Spleen (tissue), 7 donors: ENCODE results near the gene DOCK1.

Source experiments
- POLR2A ChIP-seq, 3 donors: fragments of 450-650 bp; IDR thresholded peaks; one replicate each; pipeline ENCODE4 v1.5.1; 2017; ENCODE audit warnings: antibody characterized with exemption in 3 of 3, mild to moderate bottlenecking in 1 of 3
- POLR2AphosphoS5 ChIP-seq, 3 donors: sonication (generic); formaldehyde crosslinking; IDR thresholded peaks; one replicate each; pipeline ENCODE4 v1.5.1; 2017; ENCODE audit warnings: antibody characterized with exemption in 3 of 3
- TF ChIP-seq, protein P1 (sequence below), 11 experiments: fragments of 200-600 bp in 7 of 11; fragments of 450-650 bp in 4 of 11; sonication (generic) in 4 of 11; IDR thresholded peaks in 8 of 11; conservative IDR thresholded peaks in 3 of 11; 1 replicate in 7 of 11; 2 replicates in 4 of 11; pipeline versions ENCODE4 v1.4.0 to v1.8.0; 2016 to 2021; ENCODE audit warnings: antibody characterized with exemption in 11 of 11, inconsistent platforms in 4 of 11, mild to moderate bottlenecking in 1 of 11
- donor health status: DM: no; HTN: no; CAD: no; lungs with moderate emphysema.
- donor health status: DM: no; HTN: no; CAD: no.
- donor health status: DM: no; HTN: no; CAD: no.

DNA sequence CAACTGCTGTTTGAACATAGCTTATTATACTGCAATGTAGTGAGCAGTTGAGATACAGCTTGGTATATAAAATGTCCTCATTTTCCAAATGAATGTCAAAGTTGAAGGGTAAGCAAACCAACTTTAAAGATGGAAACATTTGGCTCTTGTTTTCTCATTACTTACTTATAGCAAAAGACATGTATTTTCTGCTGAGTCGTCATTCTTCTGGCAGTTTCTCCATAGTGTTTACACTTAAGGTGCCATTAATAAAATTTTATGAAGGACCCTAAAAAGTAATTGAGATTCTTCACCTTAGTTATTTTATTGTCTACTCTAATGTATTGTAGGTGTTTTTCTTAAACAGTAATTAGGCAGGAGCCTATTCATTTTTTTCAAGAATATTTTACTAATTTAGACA, 222.6 kb downstream of the DOCK1 start:
- TF ChIP-seq POLR2A (IDR thresholded peaks at IDR 0.05) = no peak
- TF ChIP-seq, protein P1, sequence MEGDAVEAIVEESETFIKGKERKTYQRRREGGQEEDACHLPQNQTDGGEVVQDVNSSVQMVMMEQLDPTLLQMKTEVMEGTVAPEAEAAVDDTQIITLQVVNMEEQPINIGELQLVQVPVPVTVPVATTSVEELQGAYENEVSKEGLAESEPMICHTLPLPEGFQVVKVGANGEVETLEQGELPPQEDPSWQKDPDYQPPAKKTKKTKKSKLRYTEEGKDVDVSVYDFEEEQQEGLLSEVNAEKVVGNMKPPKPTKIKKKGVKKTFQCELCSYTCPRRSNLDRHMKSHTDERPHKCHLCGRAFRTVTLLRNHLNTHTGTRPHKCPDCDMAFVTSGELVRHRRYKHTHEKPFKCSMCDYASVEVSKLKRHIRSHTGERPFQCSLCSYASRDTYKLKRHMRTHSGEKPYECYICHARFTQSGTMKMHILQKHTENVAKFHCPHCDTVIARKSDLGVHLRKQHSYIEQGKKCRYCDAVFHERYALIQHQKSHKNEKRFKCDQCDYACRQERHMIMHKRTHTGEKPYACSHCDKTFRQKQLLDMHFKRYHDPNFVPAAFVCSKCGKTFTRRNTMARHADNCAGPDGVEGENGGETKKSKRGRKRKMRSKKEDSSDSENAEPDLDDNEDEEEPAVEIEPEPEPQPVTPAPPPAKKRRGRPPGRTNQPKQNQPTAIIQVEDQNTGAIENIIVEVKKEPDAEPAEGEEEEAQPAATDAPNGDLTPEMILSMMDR (IDR thresholded peaks at IDR 0.05 in 8 of 11, conservative IDR thresholded peaks at IDR 0.05 in 3 of 11) = no peak
- TF ChIP-seq POLR2AphosphoS5 (IDR thresholded peaks at IDR 0.05) = no peak
